ENCODE data around the gene LONP1.
"Not testable (repeated sequence)": the region's sequence is repeated elsewhere in the genome, so short reads cannot be mapped to it uniquely, and the experiment has no call there.

The LONP1 gene

GRCh38 chr19:5713228-5713627 is 6.7 kb downstream of the LONP1 start:
- no peak for DNase-seq (ENCODE audit: low read depth)

GRCh38 chr19:5711713-5712161 is 8.2 kb downstream of the LONP1 start:
- no peak for DNase-seq (ENCODE audit: low read depth)

GRCh38 chr19:5711025-5711424 is 8.9 kb downstream of the LONP1 start:
- no peak for DNase-seq (ENCODE audit: low read depth)

- no peak for DNase-seq (ENCODE audit: low read depth)
These were observed 12.1 kb downstream of the LONP1 start for GRCh38 chr19:5707576-5708575.

- DNase-seq (ENCODE audit: low read depth) = no peak
These were observed 12.9 kb downstream of the LONP1 start for GRCh38 chr19:5706876-5707573.

GRCh38 chr19:5705552-5705951 is 14.4 kb downstream of the LONP1 start:
- no peak for DNase-seq (ENCODE audit: low read depth)

- DNase-seq (ENCODE audit: low read depth) = no peak
These were observed 15.8 kb downstream of the LONP1 start for GRCh38 chr19:5703819-5704818.

- DNase-seq (ENCODE audit: low read depth) = not testable (repeated sequence)
These were observed 17.9 kb downstream of the LONP1 start for GRCh38 chr19:5702053-5702410.

- DNase-seq (ENCODE audit: low read depth) = no peak
These were observed 19.4 kb downstream of the LONP1 start for GRCh38 chr19:5700455-5701092.

- DNase-seq (ENCODE audit: low read depth) = no peak
These were observed 21.1 kb downstream of the LONP1 start for GRCh38 chr19:5698635-5699422.

GRCh38 chr19:5697890-5698634 is 21.9 kb downstream of the LONP1 start:
- DNase-seq (ENCODE audit: low read depth) = no peak

- no peak for DNase-seq (ENCODE audit: low read depth)
These were observed 22.7 kb downstream of the LONP1 start for GRCh38 chr19:5697022-5697889.

- no peak for DNase-seq (ENCODE audit: low read depth)
These were observed 23.5 kb downstream of the LONP1 start for GRCh38 chr19:5696196-5697021.

- DNase-seq (ENCODE audit: low read depth) = no peak
These were observed 24.2 kb downstream of the LONP1 start for GRCh38 chr19:5695649-5696195.

GRCh38 chr19:5694956-5695648 is 24.8 kb downstream of the LONP1 start:
- DNase-seq (ENCODE audit: low read depth) = no peak

GRCh38 chr19:5694167-5694955 is 25.6 kb downstream of the LONP1 start:
- DNase-seq (ENCODE audit: low read depth) = no peak
